IPS-18c (cell line): Measurements from ENCODE around the gene ARHGEF39.
A peak's percentile ranks its signal among the peaks of the same experiment; 100 is the strongest.

Experiments used
- H3K4me3 ChIP-seq: 2 replicates; pipeline ENCODE4 v1.7.0; 2013; ENCODE audit warnings: low read depth, mild to moderate bottlenecking, low read length, moderate library complexity; ENCODE audit not compliant: insufficient read depth
- H3K9me3 ChIP-seq: one replicate; pipeline ENCODE4 v1.6.1; 2013; ENCODE audit warnings: mild to moderate bottlenecking, low read length, moderate library complexity; ENCODE audit not compliant: control insufficient read depth, insufficient read depth

Gene ARHGEF39

GRCh38 chr9:35664531-35665470 lies at the start of gene ARHGEF39:
Gene ARHGEF39 (minus strand): TSS chr9:35665195. CDS start chr9:35665169, 26 bp downstream.
- Histone ChIP-seq H3K4me3 (peak within 1 kb of the TSS; percentile 85), H3K9me3 (no peaks in the 10 kb centered on the region)

GRCh38 chr9:35714123-35714522 lies 49.1 kb upstream of the ARHGEF39 start:
- no peaks in the 10 kb centered on the region for H3K9me3 ChIP-seq

DNA sequence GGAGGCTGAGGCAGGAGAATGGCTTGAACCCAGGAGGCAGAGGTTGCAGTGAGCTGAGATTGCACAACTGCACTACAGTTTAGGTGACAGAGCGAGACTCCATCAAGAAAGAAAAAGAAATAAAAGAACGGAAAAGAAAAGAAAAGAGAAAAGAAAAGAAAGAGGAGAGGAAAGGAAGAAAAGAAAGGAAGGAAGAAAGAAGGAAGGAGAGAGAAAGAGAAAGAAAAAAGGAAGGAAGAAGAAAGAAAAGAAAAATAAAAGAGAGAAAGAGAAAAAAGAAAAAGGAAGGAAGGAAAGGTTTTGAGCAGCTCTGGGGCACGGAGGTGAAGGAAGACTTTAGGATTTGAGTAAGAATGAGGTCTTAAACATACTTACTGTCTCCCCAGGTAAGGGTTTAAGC lies 48.6 kb upstream of the ARHGEF39 start:
- no peaks in the 10 kb centered on the region for H3K9me3 ChIP-seq
- H3K4me3 ChIP-seq, result no peak overlapping the region

More at GRCh38 chr9:35714123-35714522, 49.1 kb upstream of the ARHGEF39 start:
- no peak overlapping the region for H3K4me3 ChIP-seq

GRCh38 chr9:35712762-35713400 lies 47.9 kb upstream of the ARHGEF39 start:
- H3K9me3 ChIP-seq, result no peaks in the 10 kb centered on the region
- H3K4me3 ChIP-seq, result no peak overlapping the region

DNA sequence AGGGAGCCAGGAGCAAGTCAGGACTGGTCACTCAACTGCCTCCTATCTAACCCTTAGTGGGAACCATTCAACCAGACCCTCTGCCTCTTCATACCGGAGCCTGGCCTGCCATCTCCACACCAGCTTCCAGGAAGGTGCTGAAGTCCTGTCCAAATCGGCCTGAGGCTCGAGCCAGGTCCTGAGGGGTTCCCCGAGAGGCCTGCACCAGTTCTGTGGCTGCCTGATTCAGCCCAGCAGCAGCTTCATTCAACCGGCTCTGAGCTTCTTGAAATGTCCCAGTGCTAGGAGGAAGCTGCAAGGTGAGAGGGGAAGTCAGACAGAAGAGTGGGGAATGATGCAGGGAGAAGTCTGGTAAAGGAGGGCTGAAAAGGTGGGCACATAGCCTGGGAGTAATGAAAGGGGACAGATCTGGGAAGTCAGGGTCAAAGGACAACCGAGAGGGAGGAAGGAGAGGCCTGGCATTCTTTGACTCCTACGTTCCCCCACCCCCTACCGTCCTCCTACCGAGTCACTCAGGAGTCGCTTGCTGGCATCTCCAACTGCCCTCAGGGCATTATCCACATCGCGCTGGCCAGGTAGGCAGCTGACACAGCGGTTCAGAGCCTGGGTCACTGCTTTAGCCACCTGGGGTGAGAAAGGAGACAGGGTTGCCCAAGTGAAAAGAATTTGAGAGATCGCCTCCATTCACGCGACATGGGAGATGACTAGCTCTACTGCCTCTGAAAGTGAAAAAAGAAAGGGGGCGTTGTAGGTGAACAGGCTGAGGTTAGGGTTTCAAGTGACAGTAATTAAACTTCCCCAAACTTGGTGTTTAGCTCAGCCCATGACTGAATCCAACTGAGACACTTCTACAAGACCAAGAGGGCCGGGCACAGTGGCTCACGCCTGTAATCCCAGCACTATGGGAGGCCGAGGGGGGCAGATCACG lies 46.8 kb upstream of the ARHGEF39 start:
- Histone ChIP-seq H3K9me3 (no peaks in the 10 kb centered on the region), H3K4me3 (no peak overlapping the region)

GRCh38 chr9:35710818-35711500 lies 46.0 kb upstream of the ARHGEF39 start:
- no peak overlapping the region for H3K4me3 ChIP-seq
- no peaks in the 10 kb centered on the region for H3K9me3 ChIP-seq

DNA sequence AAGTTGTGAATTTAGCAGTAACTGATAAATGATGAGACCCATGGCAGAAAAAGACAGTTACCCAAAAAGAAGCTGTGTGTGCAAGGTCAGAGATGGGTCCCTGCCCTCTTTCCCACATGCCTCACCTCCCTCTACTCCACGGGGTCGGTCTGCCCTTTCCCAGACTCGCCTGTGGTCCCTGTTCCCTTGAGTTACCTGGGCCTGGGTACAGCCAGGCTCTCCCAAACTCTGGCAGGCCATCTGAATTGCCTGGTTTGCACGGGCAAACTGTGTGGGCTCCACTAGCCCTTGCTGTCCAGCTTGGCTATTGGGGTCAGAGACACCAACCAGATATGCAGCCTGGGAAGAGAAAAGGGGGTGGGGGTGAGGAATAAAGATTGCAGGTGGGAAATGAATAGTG lies 43.2 kb upstream of the ARHGEF39 start:
- Histone ChIP-seq H3K4me3 (no peak overlapping the region), H3K9me3 (no peaks in the 10 kb centered on the region)

DNA sequence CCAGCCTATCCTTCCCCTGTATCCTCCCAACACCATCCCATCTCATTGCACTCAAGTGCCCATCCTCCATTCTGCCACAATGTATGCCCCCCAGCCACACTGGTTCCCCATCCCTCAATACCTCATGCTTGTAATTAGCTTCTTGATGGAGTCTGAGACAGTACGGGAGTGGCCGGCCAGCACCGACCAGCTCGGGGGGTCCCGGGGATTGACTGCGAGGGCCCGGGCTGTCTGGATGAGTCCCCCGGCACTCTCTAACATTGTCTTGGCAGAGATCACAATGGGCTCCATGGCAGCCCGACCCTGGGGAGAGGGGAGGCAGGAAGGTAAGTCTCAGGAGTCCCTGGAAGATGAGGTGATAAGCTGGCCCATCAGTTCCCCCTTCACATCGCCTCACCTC lies 42.0 kb upstream of the ARHGEF39 start:
- H3K9me3 ChIP-seq, result no peaks in the 10 kb centered on the region
- no peak overlapping the region for H3K4me3 ChIP-seq

DNA sequence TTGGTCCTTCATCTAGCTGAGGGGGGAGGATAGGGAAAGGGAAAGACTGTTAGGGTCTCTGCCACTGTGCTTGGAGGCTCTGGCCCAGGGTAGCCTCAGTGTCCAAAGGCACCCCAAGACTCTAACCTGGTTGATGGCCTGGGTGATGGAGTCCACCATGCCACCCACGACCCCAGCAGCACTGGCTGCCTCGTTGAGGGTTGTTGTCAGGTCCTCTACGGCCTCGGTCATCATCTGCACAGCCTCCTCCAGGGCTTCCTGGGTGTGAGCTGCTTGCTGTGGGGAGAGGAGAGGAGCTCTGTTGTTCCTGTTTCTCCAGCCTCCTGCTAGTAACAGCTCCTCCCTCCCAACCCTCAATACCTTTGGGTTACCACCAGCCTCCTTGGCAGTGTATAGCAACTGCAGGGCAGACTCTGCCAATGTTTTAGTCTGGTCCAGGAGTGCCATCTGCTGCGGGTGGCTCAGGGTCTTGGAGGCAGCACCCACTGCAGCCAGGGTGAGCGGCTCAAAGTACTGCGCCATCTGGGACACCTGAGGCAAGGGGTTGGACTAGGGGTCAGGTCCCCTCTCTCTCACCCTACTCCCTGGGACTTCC lies 40.9 kb upstream of the ARHGEF39 start:
- Histone ChIP-seq H3K4me3 (no peak overlapping the region), H3K9me3 (no peaks in the 10 kb centered on the region)

GRCh38 chr9:35705372-35705771 lies 40.4 kb upstream of the ARHGEF39 start:
- Histone ChIP-seq H3K4me3 (no peak overlapping the region), H3K9me3 (no peaks in the 10 kb centered on the region)

DNA sequence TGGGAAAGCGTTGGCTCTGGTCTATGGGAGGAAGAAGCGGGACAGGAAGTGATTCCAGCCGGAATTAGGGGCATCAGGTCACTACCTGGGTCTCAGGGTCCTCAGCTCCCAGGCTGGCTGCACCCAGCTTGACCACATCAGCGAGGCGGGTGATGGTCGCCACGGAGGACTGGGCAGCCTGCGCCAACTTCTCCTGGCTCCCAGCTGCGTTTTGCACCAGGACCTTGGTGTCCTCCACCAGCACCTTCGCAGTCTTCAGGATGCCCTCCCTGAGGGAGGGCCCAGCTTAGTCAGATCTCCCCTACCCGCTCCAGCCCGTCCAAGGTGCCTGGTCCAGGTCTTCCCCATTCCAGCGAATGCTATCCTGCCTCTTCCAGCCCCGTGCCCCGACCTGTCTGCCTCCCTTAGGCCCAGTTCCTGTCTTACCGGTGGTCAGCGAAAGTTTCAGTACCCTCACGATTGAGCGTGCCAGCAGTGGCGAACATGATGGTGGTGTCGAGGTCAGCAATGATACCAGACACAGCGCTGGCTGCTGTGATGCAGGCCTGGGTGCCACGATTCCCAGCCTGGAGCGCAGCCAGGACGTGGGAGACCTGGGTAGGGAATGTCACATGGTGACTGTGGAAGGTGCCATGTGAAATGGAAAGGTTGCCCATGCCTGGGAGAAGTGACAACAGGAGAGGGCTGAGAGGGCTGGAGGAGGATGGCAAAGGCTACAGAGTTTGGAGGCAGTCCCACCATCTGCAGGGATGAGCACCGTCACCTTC lies 39.1 kb upstream of the ARHGEF39 start:
- no peaks in the 10 kb centered on the region for H3K9me3 ChIP-seq
- no peak overlapping the region for H3K4me3 ChIP-seq

- Histone ChIP-seq H3K9me3 (no peaks in the 10 kb centered on the region), H3K4me3 (no peak overlapping the region)
Measured at GRCh38 chr9:35702696-35703095, 37.7 kb upstream of the ARHGEF39 start.

- no peak overlapping the region for H3K4me3 ChIP-seq
Measured at GRCh38 chr9:35700942-35701341, 35.9 kb upstream of the ARHGEF39 start.

GRCh38 chr9:35700031-35700430 lies 35.0 kb upstream of the ARHGEF39 start:
- Histone ChIP-seq H3K9me3 (no peaks in the 10 kb centered on the region), H3K4me3 (no peak overlapping the region)

More at GRCh38 chr9:35700942-35701341, 35.9 kb upstream of the ARHGEF39 start:
- H3K9me3 ChIP-seq, result no peaks in the 10 kb centered on the region

- Histone ChIP-seq H3K4me3 (no peak overlapping the region), H3K9me3 (no peaks in the 10 kb centered on the region)
Measured at GRCh38 chr9:35698231-35698630, 33.2 kb upstream of the ARHGEF39 start.

- Histone ChIP-seq H3K9me3 (no peaks in the 10 kb centered on the region), H3K4me3 (no peak overlapping the region)
Measured at GRCh38 chr9:35697486-35697885, 32.5 kb upstream of the ARHGEF39 start.
